Astrocyte (in vitro differentiated cells and primary cell): ENCODE data around the gene PTPN6. TPM values are rescaled to one million over a fixed set of nuclear protein-coding genes. Genes with fewer than 3 reads are reported as not detected.

Experiments used
- DNase-seq: peaks from one replicate; pipeline ENCODE4 v3.0.0-alpha.2; 2010; ENCODE audit warnings: low read depth
- FAIRE-seq: peaks from 2 replicates; lab custom pipeline; 2011; peaks lifted over from hg19 to GRCh38; lab: Jason Lieb, UNC
- H2AFZ ChIP-seq: 2 replicates; pipeline ENCODE4 v1.6.0; 2012; ENCODE audit warnings: low read depth, low read length, inconsistent platforms
- H3K27ac ChIP-seq: 2 replicates; pipeline ENCODE4 v1.5.1; 2011; ENCODE audit warnings: low read depth, low read length, inconsistent platforms
- H3K27me3 ChIP-seq: 2 replicates; pipeline ENCODE4 v1.6.0; 2011; ENCODE audit warnings: low read length, inconsistent platforms; ENCODE audit not compliant: insufficient read depth
- H3K36me3 ChIP-seq: 2 replicates; pipeline ENCODE4 v1.5.1; 2011; ENCODE audit warnings: low read length, inconsistent platforms; ENCODE audit not compliant: insufficient read depth
- H3K4me1 ChIP-seq: 2 replicates; pipeline ENCODE4 v1.5.1; 2011; ENCODE audit warnings: low read length, inconsistent platforms; ENCODE audit not compliant: insufficient read depth
- H3K4me2 ChIP-seq: 2 replicates; pipeline ENCODE4 v1.6.0; 2012; ENCODE audit warnings: low read length, inconsistent platforms
- H3K4me3 ChIP-seq: 2 replicates; pipeline ENCODE4 v1.5.1; 2011; ENCODE audit warnings: low read depth, mild to moderate bottlenecking, low read length, inconsistent platforms; ENCODE audit not compliant: insufficient read depth
- H3K79me2 ChIP-seq: 2 replicates; pipeline ENCODE4 v1.6.0; 2012; ENCODE audit warnings: mild to moderate bottlenecking, low read length, inconsistent platforms; ENCODE audit not compliant: insufficient read depth
- H3K9ac ChIP-seq: 2 replicates; pipeline ENCODE4 v1.6.0; 2012; ENCODE audit warnings: mild to moderate bottlenecking, low read length, inconsistent platforms
- H3K9me3 ChIP-seq: 2 replicates; pipeline ENCODE4 v1.5.1; 2012; ENCODE audit warnings: low read depth, mild to moderate bottlenecking, low read length, inconsistent platforms; ENCODE audit not compliant: insufficient read depth
- H4K20me1 ChIP-seq: 2 replicates; pipeline ENCODE4 v1.6.0; 2012; ENCODE audit warnings: low read length, inconsistent platforms; ENCODE audit not compliant: insufficient read depth
- H3K27ac Mint-ChIP-seq: one replicate; pipeline ENCODE4 v1.8.0; 2021; ENCODE audit warnings: mild to moderate bottlenecking, mixed read lengths; ENCODE audit not compliant: unreplicated experiment
- H3K27me3 Mint-ChIP-seq: one replicate; pipeline ENCODE4 v1.8.0; 2021; ENCODE audit warnings: low read depth, mixed read lengths; ENCODE audit not compliant: unreplicated experiment
- H3K36me3 Mint-ChIP-seq: one replicate; pipeline ENCODE4 v1.8.0; 2021; ENCODE audit warnings: low read depth, mixed read lengths; ENCODE audit not compliant: unreplicated experiment
- H3K4me1 Mint-ChIP-seq: one replicate; pipeline ENCODE4 v1.8.0; 2021; ENCODE audit warnings: low read depth, mixed read lengths; ENCODE audit not compliant: unreplicated experiment
- H3K4me3 Mint-ChIP-seq: one replicate; pipeline ENCODE4 v1.8.0; 2021; ENCODE audit warnings: mild to moderate bottlenecking, moderate library complexity, mixed read lengths; ENCODE audit not compliant: unreplicated experiment
- H3K9me3 Mint-ChIP-seq: one replicate; pipeline ENCODE4 v1.8.0; 2021; ENCODE audit warnings: mild to moderate bottlenecking, mixed read lengths; ENCODE audit not compliant: unreplicated experiment
- CTCF ChIP-seq: IDR thresholded peaks from 2 replicates; pipeline ENCODE4 v1.5.1; 2011; ENCODE audit warnings: low read depth, mild to moderate bottlenecking, inconsistent platforms, low read length, moderate library complexity; ENCODE audit not compliant: insufficient read depth
- EZH2 ChIP-seq: IDR thresholded peaks from 2 replicates; pipeline ENCODE4 v1.6.1; 2012; ENCODE audit warnings: mild to moderate bottlenecking, low read length, inconsistent platforms; ENCODE audit not compliant: insufficient read depth
- total RNA-seq: library from RNA; stranded (reverse); gene quantifications from 2 replicates; pipeline ENCODE4 v1.2.1, GENCODE V29; 2021

PTPN6 gene
- total RNA-seq, 1 donor from 2014 or later = 8.9 TPM

- Histone ChIP-seq H4K20me1 (peaks cover 58% of the 10 kb centered on the region), H3K27ac (peak overlapping the region; percentile 3), H3K9ac (peak overlapping the region; percentile 56), H3K27me3 (no peaks in the 10 kb centered on the region), H3K9me3 (no peaks in the 10 kb centered on the region), H3K79me2 (peaks cover 65% of the 10 kb centered on the region), H3K4me1 (peaks cover 44% of the 10 kb centered on the region), H2AFZ (no peak overlapping the region), H3K36me3 (peaks cover 16% of the 10 kb centered on the region), H3K4me2 (peak overlapping the region; percentile 37), H3K4me3 (no peak overlapping the region)
- H3K27me3 Mint-ChIP-seq = no peaks in the 10 kb centered on the region
- TF ChIP-seq EZH2 (no peak), CTCF (no peak)
- DNase-seq (peak; percentile 52), FAIRE-seq (no peak)
- H3K9me3 Mint-ChIP-seq = no peaks in the 10 kb centered on the region
- no peak overlapping the region for H3K27ac Mint-ChIP-seq
- H3K4me3 Mint-ChIP-seq = peak overlapping the region; percentile 54
- peaks cover 18% of the 10 kb centered on the region for H3K36me3 Mint-ChIP-seq
- peaks cover 41% of the 10 kb centered on the region for H3K4me1 Mint-ChIP-seq
Observed at GRCh38 chr12:6934110-6934509, 17.0 kb upstream of the PTPN6 start.

DNA sequence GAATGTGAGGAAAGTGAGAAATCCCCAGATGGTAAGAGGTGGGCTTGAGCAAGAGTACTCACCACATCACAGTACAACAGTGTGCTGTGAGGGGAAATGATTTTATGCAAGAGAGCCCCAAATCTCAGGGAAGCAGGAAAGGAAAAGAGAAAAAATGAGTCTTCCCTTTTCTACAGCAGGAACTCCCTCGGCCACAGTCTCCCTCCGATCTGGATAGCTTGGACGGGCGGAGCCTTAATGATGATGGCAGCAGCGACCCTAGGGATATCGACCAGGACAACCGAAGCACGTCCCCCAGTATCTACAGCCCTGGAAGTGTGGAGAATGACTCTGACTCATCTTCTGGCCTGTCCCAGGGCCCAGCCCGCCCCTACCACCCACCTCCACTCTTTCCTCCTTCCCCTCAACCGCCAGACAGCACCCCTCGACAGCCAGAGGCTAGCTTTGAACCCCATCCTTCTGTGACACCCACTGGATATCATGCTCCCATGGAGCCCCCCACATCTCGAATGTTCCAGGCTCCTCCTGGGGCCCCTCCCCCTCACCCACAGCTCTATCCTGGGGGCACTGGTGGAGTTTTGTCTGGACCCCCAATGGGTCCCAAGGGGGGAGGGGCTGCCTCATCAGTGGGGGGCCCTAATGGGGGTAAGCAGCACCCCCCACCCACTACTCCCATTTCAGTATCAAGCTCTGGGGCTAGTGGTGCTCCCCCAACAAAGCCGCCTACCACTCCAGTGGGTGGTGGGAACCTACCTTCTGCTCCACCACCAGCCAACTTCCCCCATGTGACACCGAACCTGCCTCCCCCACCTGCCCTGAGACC is 15.6 kb upstream of the PTPN6 start:
- TF ChIP-seq CTCF (no peak), EZH2 (no peak)
- no peak overlapping the region for H3K4me3 ChIP-seq
- H3K27me3 ChIP-seq = no peaks in the 10 kb centered on the region
- H3K27me3 Mint-ChIP-seq = no peaks in the 10 kb centered on the region
- no peaks in the 10 kb centered on the region for H3K9me3 ChIP-seq
- H3K4me3 Mint-ChIP-seq = peak overlapping the region; percentile 18
- peaks cover 19% of the 10 kb centered on the region for H3K36me3 Mint-ChIP-seq
- no peak for FAIRE-seq
- DNase-seq = no peak
- H3K9ac ChIP-seq = peak overlapping the region; percentile 20
- peaks cover 33% of the 10 kb centered on the region for H3K4me1 ChIP-seq
- H3K9me3 Mint-ChIP-seq = peaks cover 1% of the 10 kb centered on the region
- peaks cover 53% of the 10 kb centered on the region for H3K79me2 ChIP-seq
- no peak overlapping the region for H3K4me2 ChIP-seq
- H3K27ac ChIP-seq = no peak overlapping the region
- no peak overlapping the region for H2AFZ ChIP-seq
- peaks cover 33% of the 10 kb centered on the region for H3K4me1 Mint-ChIP-seq
- peaks cover 46% of the 10 kb centered on the region for H4K20me1 ChIP-seq
- peaks cover 18% of the 10 kb centered on the region for H3K36me3 ChIP-seq
- peak overlapping the region; percentile 88 for H3K27ac Mint-ChIP-seq

GRCh38 chr12:6936194-6936635 is 14.9 kb upstream of the PTPN6 start:
- H3K4me1 ChIP-seq = peaks cover 30% of the 10 kb centered on the region
- H2AFZ ChIP-seq = no peak overlapping the region
- H3K36me3 ChIP-seq = peaks cover 24% of the 10 kb centered on the region

More at GRCh38 chr12:6936194-6936635, 14.9 kb upstream of the PTPN6 start:
- peaks cover 47% of the 10 kb centered on the region for H4K20me1 ChIP-seq
- H3K27me3 ChIP-seq = no peaks in the 10 kb centered on the region
- Mint-ChIP-seq H3K9me3 (peaks cover 3% of the 10 kb centered on the region), H3K27me3 (no peaks in the 10 kb centered on the region), H3K4me1 (peaks cover 28% of the 10 kb centered on the region), H3K27ac (peak overlapping the region; percentile 88), H3K36me3 (peaks cover 18% of the 10 kb centered on the region), H3K4me3 (peak overlapping the region; percentile 77)
- FAIRE-seq (no peak), DNase-seq (no peak)
- H3K4me2 ChIP-seq = no peak overlapping the region
- no peaks in the 10 kb centered on the region for H3K9me3 ChIP-seq
- TF ChIP-seq EZH2 (no peak), CTCF (no peak)
- H3K9ac ChIP-seq = peak overlapping the region; percentile 91
- no peak overlapping the region for H3K27ac ChIP-seq
- H3K79me2 ChIP-seq = peaks cover 46% of the 10 kb centered on the region
- H3K4me3 ChIP-seq = no peak overlapping the region
